HL-60 (cell line): Measurements from ENCODE around the gene SYTL3.
A peak's percentile ranks its signal among the peaks of the same experiment; 100 is the strongest.

ENCODE experiments used
- DNase-seq, 2 experiments: peaks; one replicate each; pipeline ENCODE4 v3.0.0-alpha.2; 2010 to 2020; ENCODE audit warnings: low read depth in 1 of 2, low spot score in 1 of 2
- H3K27ac ChIP-seq: fragments of 250-450 bp; sonication (Bioruptor Pico); replicated peaks from 2 replicates; pipeline ENCODE4 v1.5.1; 2020; ENCODE audit warnings: mild to moderate bottlenecking, moderate library complexity
- H3K27me3 ChIP-seq: fragments of 250-450 bp; sonication (Bioruptor Pico); 2 replicates; pipeline ENCODE4 v1.5.1; 2021; ENCODE audit warnings: mild to moderate bottlenecking, moderate library complexity; ENCODE audit not compliant: insufficient read depth, poor library complexity, severe bottlenecking
- H3K4me3 ChIP-seq: replicated peaks from 2 replicates; pipeline ENCODE4 v1.5.1; 2011; ENCODE audit warnings: mild to moderate bottlenecking, control low read depth, low read length; ENCODE audit not compliant: insufficient read depth
- CTCF ChIP-seq: IDR thresholded peaks from one replicate; pipeline ENCODE4 v1.5.1; 2011; ENCODE audit warnings: low read length, control low read depth, inconsistent platforms; ENCODE audit not compliant: insufficient read depth
- GABPA ChIP-seq: IDR thresholded peaks from 2 replicates; pipeline ENCODE4 v1.6.1; 2012; ENCODE audit warnings: low read depth
- POLR2AphosphoS5 ChIP-seq: IDR thresholded peaks from 2 replicates; pipeline ENCODE4 v1.6.1; 2012; ENCODE audit warnings: low read depth
- SPI1 ChIP-seq: IDR thresholded peaks from 2 replicates; pipeline ENCODE4 v1.6.1; 2012; ENCODE audit warnings: low read depth, mild to moderate bottlenecking, borderline replicate concordance
- TF ChIP-seq, protein P1 (sequence below): IDR thresholded peaks from 2 replicates; pipeline ENCODE4 v1.6.1; 2012; ENCODE audit warnings: low read depth; ENCODE audit not compliant: insufficient replicate concordance

The SYTL3 gene

DNA sequence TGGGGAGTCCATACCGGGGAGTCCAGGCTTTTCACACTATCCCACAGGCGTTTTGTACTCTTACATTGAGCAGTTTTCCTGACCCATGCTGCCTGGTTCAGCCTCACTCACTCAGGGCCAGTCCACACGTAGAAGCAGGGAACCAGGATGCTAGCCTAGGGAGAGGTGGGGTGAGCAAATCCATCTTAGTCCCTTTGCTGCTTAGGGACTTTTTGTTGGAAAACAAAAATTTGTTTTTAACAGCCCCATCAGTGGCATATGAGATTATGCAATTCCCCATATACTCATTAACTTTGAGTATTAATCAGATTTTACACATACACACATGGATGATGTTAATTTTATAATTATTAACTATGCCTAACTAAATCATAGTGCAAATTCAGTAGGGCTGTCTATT lies 85.2 kb downstream of the SYTL3 start:
- no peak for DNase-seq
- no peaks in the 10 kb centered on the region for H3K27me3 ChIP-seq
- TF ChIP-seq POLR2AphosphoS5 (no peak), SPI1 (no peak), CTCF (no peak), GABPA (no peak)
- TF ChIP-seq, protein P1, sequence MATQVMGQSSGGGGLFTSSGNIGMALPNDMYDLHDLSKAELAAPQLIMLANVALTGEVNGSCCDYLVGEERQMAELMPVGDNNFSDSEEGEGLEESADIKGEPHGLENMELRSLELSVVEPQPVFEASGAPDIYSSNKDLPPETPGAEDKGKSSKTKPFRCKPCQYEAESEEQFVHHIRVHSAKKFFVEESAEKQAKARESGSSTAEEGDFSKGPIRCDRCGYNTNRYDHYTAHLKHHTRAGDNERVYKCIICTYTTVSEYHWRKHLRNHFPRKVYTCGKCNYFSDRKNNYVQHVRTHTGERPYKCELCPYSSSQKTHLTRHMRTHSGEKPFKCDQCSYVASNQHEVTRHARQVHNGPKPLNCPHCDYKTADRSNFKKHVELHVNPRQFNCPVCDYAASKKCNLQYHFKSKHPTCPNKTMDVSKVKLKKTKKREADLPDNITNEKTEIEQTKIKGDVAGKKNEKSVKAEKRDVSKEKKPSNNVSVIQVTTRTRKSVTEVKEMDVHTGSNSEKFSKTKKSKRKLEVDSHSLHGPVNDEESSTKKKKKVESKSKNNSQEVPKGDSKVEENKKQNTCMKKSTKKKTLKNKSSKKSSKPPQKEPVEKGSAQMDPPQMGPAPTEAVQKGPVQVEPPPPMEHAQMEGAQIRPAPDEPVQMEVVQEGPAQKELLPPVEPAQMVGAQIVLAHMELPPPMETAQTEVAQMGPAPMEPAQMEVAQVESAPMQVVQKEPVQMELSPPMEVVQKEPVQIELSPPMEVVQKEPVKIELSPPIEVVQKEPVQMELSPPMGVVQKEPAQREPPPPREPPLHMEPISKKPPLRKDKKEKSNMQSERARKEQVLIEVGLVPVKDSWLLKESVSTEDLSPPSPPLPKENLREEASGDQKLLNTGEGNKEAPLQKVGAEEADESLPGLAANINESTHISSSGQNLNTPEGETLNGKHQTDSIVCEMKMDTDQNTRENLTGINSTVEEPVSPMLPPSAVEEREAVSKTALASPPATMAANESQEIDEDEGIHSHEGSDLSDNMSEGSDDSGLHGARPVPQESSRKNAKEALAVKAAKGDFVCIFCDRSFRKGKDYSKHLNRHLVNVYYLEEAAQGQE: no peak

GRCh38 chr6:158737082-158737709 lies 87.3 kb downstream of the SYTL3 start:
- H3K27me3 ChIP-seq: no peaks in the 10 kb centered on the region
- DNase-seq: no peak
- no peak overlapping the region for H3K4me3 ChIP-seq
- no peak overlapping the region for H3K27ac ChIP-seq
- TF ChIP-seq SPI1 (no peak), GABPA (no peak), CTCF (no peak), POLR2AphosphoS5 (no peak)
- TF ChIP-seq, protein P1: no peak

More for the DNA sequence above, 85.2 kb downstream of the SYTL3 start:
- Histone ChIP-seq H3K27ac (no peak overlapping the region), H3K4me3 (no peak overlapping the region)

GRCh38 chr6:158737710-158738615 lies 88.1 kb downstream of the SYTL3 start:
- no peak for TF ChIP-seq POLR2AphosphoS5
- TF ChIP-seq, protein P1: no peak
- no peak for TF ChIP-seq GABPA

More at GRCh38 chr6:158737710-158738615, 88.1 kb downstream of the SYTL3 start:
- peak; percentile 18 to 76 for DNase-seq
- no peak overlapping the region for H3K4me3 ChIP-seq
- H3K27me3 ChIP-seq: no peaks in the 10 kb centered on the region
- H3K27ac ChIP-seq: no peak overlapping the region
